NCI-H748 (cell line): Measurements from ENCODE around the gene COG7.
"Not testable (repeated sequence)": the region's sequence is repeated elsewhere in the genome, so short reads cannot be mapped to it uniquely, and the experiment has no call there.

Source experiments
- DNase-seq: peaks from one replicate; lab custom pipeline; 2025; ENCODE audit not compliant: unreplicated experiment; lab: John Stamatoyannopoulos, UW

Gene COG7

DNA sequence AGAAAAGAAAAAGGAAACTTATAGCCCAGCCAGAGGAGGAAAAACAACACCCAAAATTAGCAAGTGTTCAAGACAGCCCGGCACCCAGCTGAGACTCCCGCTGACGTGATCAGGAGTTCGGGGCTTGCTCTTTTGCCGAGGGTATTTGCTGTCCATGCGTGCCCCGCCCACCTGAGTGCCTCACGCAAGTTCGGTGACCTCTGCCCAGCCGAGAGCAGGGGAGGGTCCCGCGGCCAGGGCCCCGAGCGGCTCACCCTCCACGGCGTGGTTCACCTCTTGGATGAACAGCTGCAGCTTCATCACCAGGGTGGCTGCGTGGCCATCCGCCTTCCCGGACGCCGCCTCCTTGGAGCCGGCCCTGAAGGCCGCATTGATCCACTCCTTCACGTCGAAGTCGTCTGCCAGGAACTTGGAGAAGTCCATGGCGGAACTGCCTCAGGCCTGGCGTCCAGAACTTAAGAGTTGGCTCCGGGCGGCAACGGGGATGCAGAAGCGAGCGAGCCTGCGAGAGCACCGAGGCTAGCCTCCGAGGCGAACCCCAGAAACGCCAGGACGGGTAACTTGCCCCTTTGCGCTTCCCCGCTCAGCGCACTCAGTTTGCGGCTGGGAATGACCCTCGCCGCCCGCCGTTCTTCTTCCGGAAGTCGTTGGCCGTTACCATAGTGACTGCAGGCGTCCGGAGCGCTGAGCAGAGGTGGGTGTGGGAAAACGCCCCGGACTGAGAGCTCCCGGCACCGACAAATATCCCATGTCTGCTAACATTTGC lies at the start of gene COG7:
Gene COG7, minus strand, starts transcription at position 618 of the 766 bp plus-strand sequence. Its CDS starts 195 bp downstream, at position 423.
- peak; percentile 85 for DNase-seq

DNA sequence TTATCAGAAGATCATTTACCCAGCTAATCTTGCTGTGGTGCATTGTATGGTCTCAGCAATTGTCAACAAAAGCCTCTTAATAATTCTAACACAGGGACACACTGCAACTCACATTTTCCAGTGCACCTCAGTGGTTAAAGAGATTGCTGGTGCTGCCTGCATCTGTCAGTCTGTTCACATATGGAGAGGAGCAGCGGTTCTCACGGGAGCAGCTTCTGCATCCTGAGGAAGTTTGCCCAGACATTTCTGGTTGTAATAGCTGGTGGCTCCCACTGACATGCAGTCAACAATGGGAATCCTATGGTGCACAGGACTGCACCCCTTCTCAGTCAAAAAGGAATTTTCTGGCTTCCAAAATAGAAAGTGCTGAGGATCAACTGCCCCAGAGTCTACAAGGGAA lies 49.5 kb upstream of the COG7 start:
- DNase-seq, result no peak

DNA sequence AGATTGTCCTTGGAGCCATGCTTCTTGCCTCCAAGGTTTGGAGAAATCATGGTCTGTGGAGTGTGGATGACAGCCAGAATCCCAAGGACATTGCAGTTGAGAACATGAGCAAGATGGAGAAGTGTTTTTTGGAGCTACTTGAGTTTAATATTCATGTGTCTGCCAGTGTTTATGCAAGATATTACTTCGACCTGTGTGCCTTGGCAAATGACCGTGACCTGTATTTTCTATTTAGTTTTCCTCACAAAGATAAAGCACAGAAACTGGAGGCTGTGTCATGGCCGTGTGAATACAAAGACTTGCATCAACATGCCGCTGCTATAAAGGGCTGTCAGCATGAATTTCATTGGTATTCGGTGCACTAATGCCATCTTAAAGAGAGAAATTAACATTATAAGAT lies 48.3 kb upstream of the COG7 start:
- DNase-seq, result no peak

DNA sequence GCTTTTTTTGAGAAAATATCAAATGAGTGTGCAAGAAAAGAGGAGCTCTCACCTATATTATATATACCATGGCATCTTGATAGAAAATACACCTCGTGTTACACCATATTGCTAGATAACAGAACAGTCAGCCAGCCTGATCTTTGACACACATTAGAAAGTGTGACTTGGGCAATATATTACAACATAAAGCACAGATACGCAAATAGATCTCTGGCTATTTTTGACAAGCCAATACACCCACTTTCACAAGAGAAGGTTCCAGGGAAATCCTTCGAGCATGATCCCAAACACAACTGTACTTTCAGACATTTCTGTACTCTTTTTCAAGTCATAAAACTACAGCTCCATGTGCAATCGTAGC lies 47.9 kb upstream of the COG7 start:
- no peak for DNase-seq

DNA sequence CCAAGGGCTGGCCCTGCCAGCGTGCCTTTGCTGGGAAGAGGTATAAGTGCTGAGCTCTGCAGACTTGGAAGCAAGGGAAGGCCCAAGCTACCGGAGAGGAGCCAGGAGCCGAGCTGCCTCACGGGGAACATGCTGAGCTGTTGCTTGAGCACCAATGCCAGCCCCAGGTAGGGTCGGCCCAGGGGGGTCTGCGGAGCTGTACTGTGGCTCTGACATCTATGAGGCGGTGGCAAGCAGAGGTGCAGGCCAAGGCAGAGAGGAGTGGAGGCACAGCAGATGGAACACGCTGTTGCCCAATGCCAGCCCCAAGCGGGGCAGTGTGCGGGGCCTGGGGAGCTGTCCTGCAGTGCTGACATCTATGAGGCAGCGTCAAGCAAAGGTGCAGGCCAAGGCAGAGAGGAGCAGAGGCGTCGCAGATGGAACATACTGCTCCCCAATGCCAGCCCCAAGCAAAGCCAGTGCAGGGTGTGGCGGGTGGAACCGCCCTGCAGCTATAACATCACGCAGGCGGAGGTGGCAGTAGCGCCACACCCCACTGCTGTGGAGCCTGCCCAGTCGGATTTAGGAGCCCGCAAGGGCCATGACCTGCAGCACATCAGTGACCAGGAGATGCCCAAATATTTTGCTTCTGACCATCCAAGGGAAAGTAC lies 47.3 kb upstream of the COG7 start:
- DNase-seq, result no peak

DNA sequence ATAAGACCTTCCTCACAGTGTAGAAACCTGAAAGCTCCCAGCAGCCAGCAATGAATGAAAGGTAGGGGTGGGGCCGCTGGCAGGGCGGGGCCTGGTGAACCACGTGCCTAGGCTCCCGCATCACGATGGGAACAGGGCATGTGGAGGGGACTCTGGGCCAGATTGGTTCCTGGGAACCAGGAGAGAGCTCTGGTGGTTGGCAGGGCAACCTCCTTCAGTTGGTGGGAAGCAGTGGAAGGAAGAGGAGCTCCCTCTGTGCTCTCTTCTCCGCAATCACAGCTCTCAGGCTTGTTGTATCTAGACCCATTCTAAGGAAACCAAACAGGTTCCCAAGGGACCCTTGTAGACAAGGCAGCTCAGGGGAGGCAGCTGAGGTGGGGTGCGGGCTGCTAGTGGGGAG lies 46.8 kb upstream of the COG7 start:
- no peak for DNase-seq

DNA sequence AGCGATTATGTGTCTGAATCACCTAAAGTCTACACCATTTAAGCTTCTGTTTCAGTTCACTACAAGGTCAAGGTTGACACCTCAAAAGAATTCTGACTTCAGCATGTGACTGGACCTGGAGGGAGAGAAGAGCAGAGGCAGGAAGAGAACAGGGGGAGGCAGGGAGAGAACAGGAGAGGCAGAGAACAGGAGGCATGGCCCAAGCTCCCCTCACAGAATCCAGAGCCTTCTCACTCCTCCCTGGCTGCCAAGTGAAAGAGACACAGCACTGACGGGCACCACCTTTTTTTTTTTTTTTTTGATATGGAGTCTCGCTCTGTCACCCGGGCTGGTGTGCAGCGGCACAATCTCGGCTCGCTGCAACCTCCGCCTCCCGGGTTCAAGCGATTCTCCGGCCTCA lies 45.9 kb upstream of the COG7 start:
- DNase-seq, result no peak

DNA sequence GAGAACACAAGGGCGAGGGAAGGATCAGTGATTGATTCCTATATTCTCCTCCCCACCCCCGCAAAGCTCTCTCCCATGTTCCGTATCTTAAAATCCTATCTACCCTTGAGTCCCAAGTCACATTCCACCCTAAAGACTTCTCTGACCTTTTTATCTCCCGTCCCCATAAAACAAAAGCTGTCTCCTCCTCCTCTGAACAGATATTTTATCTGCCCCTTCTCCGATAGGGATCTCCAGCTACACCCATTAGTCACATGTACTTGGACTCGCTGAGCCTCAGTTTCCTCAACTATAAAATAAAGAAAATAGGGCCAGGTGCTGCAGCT lies 44.5 kb upstream of the COG7 start:
- DNase-seq, result no peak

DNA sequence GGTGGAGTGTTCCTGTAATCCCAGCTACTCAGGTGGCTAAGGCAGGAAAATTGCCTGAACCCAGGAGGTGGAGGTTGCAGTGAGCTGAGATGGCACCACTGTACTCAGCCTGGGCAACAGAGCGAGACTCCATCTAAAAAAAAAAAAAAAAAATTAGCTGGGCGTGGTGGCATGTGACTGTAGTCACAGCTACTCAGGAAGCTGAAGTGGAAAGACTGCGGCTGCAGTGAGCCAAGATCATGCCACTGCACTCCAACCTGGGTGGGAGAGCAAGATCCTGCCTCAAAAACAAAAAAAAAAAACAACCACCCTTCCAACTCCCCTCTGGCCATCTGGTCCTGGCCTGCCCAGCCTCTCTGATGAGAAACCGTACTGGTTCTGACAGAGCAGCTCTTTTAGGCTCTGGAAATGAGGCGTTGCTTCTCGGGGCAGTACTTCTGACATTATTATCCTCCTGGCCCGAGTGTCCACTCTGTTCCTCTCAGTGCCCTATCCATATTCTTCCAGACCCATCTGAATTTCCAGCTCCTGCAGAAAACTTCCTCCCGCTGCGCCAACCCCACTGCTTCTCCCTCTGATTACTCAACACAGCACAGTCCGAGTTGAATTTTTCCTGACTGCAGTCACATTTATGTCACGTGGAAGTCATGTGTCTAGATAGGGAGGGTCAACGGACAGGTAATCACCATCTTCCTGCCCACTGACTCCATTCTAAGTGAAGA lies 44.0 kb upstream of the COG7 start:
- no peak for DNase-seq

DNA sequence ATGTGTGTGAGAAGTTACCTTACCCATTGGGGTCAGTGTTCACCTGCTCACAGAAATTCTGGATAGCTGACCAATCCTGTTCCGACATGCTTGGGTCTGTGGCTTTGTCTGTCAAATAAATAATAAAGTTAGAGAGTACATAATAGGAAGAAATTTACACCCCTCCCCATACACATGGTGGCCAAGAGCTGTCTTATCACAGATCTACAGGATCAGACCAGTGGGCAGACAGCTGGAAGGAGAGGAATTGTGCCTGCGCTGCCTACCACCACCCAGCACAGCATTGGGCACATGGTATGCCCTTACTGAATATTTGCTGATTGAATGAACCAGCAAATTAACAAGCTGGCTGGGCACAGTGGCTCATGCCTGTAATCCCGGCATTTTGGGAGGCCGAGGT lies 42.7 kb upstream of the COG7 start:
- DNase-seq, result no peak

DNA sequence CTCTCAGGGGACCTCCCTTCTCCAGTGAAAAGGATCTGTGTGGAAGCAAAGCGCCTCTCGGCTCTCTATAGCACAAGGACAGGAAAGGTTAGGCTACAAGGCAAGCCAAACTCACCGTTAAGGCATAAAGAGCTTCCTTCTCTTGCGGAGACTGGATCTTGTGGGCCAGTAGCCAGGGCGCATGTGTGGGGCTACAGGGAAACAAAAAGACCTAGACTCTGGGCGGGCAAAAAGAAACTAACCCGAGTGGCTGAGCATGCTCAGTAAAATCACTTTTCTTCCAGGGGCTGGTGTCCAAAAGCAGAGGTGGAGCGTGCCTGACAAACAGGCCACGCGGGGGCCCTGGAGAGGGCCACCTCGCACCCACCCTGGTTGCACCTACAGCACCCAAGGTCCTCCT lies 41.2 kb upstream of the COG7 start:
- no peak for DNase-seq

DNA sequence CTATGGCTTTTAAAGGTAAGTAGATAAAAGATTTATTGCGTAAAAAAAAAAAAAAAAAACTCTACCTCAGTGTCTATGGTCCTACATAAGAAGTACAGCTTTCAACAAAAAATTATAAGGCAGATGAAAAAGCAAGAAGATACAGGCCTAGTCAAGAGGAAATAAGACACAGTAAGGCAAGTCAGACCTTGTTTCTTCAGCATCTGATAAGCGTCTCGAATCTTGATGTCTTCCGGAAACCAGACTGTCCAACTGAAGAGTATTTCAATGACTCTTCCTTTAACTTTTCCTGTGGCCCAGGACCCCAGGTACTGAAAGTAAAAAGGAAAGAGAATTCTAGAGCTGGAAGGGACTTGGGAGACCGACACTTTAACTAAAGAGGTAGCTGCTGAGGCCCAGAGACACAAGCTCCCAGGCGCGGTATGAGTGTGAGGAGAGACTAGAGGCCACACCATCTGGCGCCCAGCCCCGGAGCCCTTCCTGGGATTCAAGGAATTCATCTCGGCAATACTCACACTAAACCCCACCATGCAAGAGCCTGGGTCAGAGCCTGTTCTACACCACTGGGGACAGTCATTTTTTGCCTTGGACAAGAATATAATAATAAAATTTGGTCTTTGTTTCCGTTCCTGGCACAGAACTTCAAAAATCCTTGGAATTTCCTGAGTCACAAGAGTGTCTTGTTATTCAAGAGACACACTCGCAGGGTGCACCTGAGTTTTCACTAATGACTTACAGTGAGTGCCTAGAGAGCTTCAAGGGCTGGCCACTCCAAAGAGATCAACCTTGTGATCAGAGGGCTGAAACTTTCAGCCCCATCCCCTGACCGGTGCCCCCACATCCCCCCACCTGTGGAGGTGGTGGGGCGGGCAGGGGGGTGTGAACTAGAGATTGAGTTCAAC lies 38.8 kb upstream of the COG7 start:
- DNase-seq, result no peak

DNA sequence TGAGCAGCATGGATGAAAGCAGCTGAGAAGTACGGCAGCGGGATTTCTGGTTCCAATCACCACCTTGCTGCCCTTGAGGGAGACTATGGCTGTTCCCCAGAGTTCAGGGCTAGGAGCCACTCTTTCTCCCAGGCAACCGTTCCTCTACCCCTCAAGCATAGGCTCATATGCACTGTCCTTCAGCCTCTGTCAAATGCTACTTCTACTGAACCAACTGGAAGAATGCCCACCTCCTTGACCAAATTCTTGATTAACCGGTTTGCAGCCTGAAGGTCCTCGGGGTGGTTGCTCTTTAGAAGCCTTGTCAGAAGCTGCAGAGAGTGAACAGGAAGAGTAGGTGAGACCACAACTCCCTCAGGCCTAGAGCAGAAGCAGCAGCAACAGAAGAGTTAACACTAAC lies 33.5 kb upstream of the COG7 start:
- no peak for DNase-seq

DNA sequence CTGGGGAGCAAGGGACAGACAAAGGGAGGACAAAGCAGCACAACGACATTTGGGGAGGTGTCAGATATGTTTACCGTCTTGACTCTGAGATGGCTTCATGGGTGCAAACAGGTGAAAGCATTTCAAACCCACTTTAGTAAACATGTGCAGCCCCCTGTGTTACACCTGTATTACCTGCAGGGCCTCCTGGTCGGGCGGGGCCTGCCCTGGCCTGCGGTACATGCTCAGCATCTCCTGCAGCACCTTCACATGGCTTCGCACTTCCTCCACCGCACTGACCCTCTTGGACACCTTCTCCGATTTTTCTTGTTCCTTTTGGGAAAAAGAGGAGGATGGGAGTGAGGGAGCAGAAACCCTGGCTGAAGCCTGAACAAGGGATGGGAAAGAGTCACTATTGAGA lies 32.9 kb upstream of the COG7 start:
- no peak for DNase-seq

DNA sequence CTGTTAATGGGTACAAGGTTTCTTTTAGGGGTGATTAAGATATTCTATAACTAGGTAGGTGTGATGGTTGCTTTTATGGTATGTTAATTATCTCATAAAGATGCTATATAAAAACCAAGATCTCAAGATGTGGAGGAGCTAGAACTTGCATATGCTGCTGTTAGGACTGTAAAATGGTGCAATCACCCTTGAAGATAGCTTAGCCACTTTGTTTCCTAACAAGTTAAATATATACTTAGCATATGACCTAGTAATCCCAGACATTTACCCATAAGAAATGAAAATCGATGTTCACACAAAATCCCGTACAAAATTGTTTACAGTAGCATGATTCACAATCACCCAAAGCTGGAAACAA lies 32.2 kb upstream of the COG7 start:
- DNase-seq, result no peak

DNA sequence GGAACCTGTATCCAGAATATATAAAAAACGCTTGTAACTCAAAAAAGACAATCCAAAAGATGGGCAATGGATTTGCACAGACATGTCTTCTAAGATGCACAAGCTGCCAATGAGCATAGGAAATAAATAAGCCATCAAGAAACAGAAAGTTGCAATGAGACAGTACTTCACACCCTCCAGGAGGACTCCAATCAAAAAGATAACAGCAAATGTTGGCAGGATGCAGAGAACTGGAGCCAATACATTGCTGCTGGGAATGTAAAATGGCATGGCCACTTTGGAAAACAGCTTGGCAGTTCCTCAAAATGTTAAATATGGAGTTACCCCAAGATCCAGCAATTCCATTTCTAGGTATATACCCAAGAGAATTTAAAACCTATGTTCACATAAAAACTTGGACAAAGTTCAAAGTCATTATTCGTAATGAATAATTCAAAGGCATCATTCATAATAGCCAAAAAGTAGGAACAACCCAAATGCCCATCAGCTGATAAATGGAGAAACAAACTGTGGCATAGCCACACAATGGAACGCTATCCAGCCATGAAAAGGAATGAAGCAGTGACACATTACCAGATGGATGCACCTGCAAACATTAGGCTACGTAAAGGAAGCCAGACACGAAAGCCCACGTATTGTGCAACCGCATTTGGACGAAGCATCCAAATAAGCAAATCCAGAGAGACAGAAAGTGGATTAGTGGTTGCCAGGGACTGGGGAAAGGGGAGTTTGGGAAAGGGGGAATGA lies 31.7 kb upstream of the COG7 start:
- no peak for DNase-seq

DNA sequence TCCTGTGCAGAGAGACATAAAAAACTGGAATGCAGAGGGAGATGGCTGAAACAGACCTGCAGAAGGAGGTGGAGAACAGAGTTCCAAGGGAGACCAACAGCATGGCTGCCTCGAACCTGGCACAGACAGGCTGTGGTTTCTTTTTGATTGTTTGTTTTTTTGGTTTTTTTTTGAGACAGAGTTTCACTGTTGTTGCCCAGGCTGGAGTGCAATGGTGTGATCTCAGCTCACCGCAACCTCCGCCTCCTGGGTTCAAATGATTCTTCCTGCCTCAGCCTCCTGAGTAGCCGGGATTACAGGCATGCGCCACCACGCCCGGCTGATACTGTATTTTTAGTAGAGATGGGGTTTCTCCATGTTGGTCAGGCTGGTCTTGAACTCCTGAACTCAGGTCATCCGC lies 30.5 kb upstream of the COG7 start:
- not testable (repeated sequence) for DNase-seq

DNA sequence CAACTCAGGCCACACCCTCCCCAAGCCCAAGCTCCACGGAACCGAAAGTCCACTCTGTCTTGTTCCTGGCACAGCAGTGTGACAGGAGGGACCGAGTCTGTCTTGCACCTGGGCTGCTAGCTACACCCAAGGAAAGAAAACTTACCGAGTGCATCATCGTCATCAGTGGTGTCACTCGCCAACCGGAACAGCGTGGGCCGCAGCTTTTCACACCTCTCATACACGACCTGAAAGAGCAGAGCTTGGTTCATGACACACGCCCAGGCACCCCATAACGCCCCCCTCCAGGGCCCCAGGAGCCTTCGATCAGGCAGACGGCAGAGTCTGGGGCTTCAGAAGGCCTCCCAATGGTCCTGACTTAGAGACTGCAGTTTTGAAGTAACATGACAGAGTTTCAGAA lies 29.8 kb upstream of the COG7 start:
- no peak for DNase-seq

DNA sequence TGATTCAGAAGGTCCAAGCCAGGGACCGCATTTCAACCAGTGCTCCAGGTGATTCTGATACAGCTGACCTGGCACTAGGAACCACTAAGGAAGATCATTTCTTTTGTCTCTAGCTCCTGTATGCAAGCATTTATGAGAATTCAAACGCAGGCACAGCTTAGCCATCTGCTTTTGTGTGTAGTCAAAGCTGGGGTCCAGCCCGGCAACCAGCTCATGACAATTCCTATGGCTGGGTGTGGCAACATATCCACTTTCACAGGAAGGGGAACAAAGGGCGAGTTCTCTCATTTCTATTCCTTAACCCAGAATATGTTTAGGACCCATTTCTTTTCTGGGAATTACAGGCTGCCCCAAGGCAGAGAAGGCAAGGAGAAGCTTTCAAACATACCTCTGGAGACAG lies 27.3 kb upstream of the COG7 start:
- no peak for DNase-seq

DNA sequence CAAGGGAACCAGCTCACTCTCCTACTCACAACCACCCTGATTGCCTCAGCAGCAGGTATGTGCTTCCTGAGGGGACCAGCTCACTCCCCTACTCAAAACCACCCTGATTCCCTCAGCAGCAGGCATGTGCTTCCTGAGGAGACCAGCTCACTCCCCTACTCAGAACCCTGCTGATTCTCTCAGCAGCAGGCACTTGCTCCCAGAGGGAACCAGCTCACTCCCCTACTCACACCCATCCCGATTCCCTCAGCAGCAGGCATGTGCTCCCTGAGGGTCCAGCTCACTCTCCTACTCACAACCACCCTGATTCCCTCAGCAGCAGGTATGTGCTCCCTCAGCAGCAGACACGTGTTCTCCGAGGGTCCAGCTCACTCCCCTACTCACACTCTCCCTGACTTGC lies 26.1 kb upstream of the COG7 start:
- no peak for DNase-seq

DNA sequence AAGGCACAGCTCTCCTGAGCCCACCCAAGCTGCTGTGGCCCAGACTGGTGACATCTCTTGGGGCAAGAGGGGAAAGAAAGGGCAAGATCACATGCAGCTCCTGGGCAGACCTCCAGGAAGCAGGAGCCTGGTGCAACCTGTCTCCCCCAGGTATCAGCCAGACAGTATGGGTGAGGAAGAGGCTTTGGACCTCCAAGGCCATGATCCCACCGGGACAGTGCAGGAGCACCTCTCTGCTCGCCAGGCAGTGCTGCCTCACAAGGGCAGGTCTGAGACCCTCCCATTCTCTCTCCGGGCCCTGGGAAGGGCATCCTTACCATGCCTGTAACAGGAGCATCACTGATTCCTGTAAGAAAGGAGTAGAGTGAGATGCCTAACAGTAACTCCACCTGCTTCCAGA lies 25.6 kb upstream of the COG7 start:
- DNase-seq, result no peak
